ENCODE results near the gene XYLT1. TPM values are rescaled to one million over a fixed set of nuclear protein-coding genes. Genes with fewer than 3 reads are reported as not detected.

Gene XYLT1
- total RNA-seq, 5 donors from 2014 or later (not counting 1 experiment from before 2014, with no cell fraction given): 25.8 to 70.6 (median 57.8) TPM

DNA sequence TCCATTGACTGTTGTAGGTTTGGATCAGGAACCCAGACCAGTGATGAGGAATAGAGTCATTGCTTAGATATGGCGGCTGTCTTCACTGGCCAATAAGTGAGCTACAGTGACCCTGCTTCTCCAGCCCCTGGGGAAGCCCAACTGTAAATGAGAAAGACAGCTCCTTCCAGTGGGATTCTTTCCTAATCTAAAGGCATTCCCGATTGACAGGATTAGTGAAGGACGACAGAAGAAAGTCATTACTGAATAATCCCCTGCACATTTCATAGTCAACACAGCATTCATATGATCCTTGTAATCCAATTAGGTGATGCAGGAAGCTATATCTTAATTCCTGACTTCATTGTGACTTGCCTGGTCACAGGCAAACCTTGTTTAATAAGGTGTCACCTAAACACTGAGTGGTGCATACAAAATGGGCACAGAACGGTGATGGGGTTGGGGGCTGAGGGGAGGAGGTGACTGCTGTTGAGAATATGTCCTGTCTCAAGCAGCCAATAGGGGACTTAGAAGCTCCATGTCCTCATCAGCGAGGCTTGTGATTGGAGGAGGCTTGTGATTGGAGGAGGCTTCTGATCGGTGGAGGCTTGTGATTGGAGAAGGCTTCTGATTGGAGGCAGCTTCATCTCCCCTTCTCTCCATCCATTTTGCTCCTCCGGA, 242.6 kb downstream of the XYLT1 start:
- Histone ChIP-seq H3K27ac (ENCODE audit: low read length) (no peak overlapping the region), H3K4me1 (ENCODE audit: control insufficient read depth in 1 of 2, extremely low read depth in 1 of 2, insufficient read depth in 2 of 2, low read length in 2 of 2) (no peaks in the 10 kb centered on the region), H3K4me3 (ENCODE audit: control insufficient read depth in 1 of 2, extremely low read depth in 1 of 2, low read length in 1 of 2) (no peak overlapping the region), H3K27me3 (replicated peaks in 1 of 2; ENCODE audit: control insufficient read depth in 2 of 2, extremely low read depth in 1 of 2, insufficient read depth in 2 of 2, low read length in 1 of 2) (no peaks in the 10 kb centered on the region), H3K36me3 (ENCODE audit: control insufficient read depth in 2 of 2, extremely low read depth in 1 of 2, insufficient read depth in 1 of 2, low read length in 1 of 2) (no peaks in the 10 kb centered on the region), H3K9me3 (no peaks in the 10 kb centered on the region)
- Mint-ChIP-seq H3K36me3 (peaks cover 40% of the 10 kb centered on the region), H3K4me3 (no peak overlapping the region), H3K27ac (no peak overlapping the region), H3K9me3 (no peaks in the 10 kb centered on the region), H3K27me3 (no peaks in the 10 kb centered on the region), H3K4me1 (peaks cover 23 to 35% (median 31%) of the 10 kb centered on the region in 3 donors)
- ChIA-PET POLR2A (no interaction called here), CTCF (interaction anchor here (0.5 to 0.6 kb wide), 2 partner anchors 360 to 457 kb away, joined by 3 to 5 read pairs; no protein-coding TSS in a partner anchor)
- WGBS (ENCODE audit: insufficient coverage): 100% methylated on average over 1 of the region's 7 CpGs
- no peak for DNase-seq
- no peak for ATAC-seq (replicated peaks in 1 of 4)

DNA sequence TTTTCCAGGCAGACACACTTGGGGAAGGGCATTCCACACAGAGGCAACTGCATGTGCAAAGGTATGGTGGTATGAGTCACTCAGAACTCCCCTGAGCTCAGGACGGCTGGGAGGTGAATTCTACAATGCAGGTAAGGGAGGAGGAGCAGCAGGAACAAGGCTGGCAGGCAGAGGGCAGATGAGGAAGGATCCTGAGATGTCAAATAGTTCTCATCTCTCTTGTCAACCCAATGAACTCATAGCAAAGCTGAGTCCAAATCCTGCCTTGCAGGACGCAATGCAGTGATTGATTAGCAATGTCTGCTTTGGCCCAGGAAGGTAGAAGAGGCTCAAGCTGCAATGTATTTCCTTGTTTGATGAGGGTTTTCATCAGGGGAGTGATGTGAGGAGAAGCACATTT, 243.5 kb downstream of the XYLT1 start:
- Mint-ChIP-seq H3K27me3 (no peaks in the 10 kb centered on the region), H3K36me3 (peaks cover 31% of the 10 kb centered on the region), H3K4me1 (peaks cover 23 to 35% (median 31%) of the 10 kb centered on the region in 3 donors), H3K9me3 (no peaks in the 10 kb centered on the region), H3K27ac (peak overlapping the region in 1 of 2 donors; percentile 13), H3K4me3 (no peak overlapping the region)
- Histone ChIP-seq H3K27ac (ENCODE audit: low read length) (no peak overlapping the region), H3K9me3 (no peaks in the 10 kb centered on the region), H3K4me3 (ENCODE audit: control insufficient read depth in 1 of 2, extremely low read depth in 1 of 2, low read length in 1 of 2) (no peak overlapping the region), H3K27me3 (replicated peaks in 1 of 2; ENCODE audit: control insufficient read depth in 2 of 2, extremely low read depth in 1 of 2, insufficient read depth in 2 of 2, low read length in 1 of 2) (no peaks in the 10 kb centered on the region), H3K36me3 (ENCODE audit: control insufficient read depth in 2 of 2, extremely low read depth in 1 of 2, insufficient read depth in 1 of 2, low read length in 1 of 2) (no peaks in the 10 kb centered on the region), H3K4me1 (ENCODE audit: control insufficient read depth in 1 of 2, extremely low read depth in 1 of 2, insufficient read depth in 2 of 2, low read length in 2 of 2) (no peaks in the 10 kb centered on the region)
- DNase-seq: no peak
- ChIA-PET POLR2A (no interaction called here), CTCF (interaction anchor here in 1 of 2 donors (0.6 kb wide), 1 partner anchor 458 kb away, joined by 3 read pairs; no protein-coding TSS in a partner anchor)
- 100% methylated on average over 1 of the region's 2 CpGs for WGBS (ENCODE audit: insufficient coverage)
- no peak for ATAC-seq (replicated peaks in 1 of 4)

DNA sequence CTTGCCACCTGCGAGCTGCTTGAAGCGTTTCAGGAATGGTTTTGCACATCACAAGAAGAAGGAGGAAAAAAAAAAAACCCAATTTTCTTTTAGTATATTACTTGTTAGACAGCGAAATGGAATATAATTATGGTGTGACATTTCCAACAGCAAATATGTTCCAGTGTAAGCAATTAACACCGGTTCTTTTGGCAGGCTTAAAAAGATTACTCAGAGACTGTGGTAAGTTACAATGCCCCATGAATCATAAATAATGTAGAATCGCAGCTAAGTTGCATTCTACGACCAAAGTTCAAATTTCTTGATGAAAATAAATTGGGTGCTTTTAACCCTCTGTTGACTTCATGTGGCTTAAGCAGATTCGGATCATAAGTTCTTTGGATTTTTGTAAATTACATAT, 245.2 kb downstream of the XYLT1 start:
- H3K4me3 ChIP-seq (ENCODE audit: control insufficient read depth in 1 of 2, extremely low read depth in 1 of 2, low read length in 1 of 2): no peak overlapping the region
- Mint-ChIP-seq H3K4me1 (peaks cover 24 to 35% (median 28%) of the 10 kb centered on the region in 3 donors), H3K4me3 (no peak overlapping the region), H3K27me3 (no peaks in the 10 kb centered on the region), H3K9me3 (no peaks in the 10 kb centered on the region), H3K27ac (no peak overlapping the region), H3K36me3 (peaks cover 42% of the 10 kb centered on the region)
- H3K27ac ChIP-seq (ENCODE audit: low read length): no peak overlapping the region
- H3K9me3 ChIP-seq: no peaks in the 10 kb centered on the region
- H3K27me3 ChIP-seq (replicated peaks in 1 of 2; ENCODE audit: control insufficient read depth in 2 of 2, extremely low read depth in 1 of 2, insufficient read depth in 2 of 2, low read length in 1 of 2): no peaks in the 10 kb centered on the region
- H3K36me3 ChIP-seq (ENCODE audit: control insufficient read depth in 2 of 2, extremely low read depth in 1 of 2, insufficient read depth in 1 of 2, low read length in 1 of 2): no peaks in the 10 kb centered on the region
- H3K4me1 ChIP-seq (ENCODE audit: control insufficient read depth in 1 of 2, extremely low read depth in 1 of 2, insufficient read depth in 2 of 2, low read length in 2 of 2): no peaks in the 10 kb centered on the region
- ChIA-PET CTCF (no interaction called here), POLR2A (interaction anchor here (0.6 kb wide), 3 partner anchors 13 to 239 kb away, joined by 3 to 4 read pairs (median 3); no protein-coding TSS in a partner anchor)
- WGBS (ENCODE audit: insufficient coverage): no CpG with 5 or more reads among the region's 7 CpGs
- DNase-seq: no peak
- no peak for ATAC-seq (replicated peaks in 1 of 4)

DNA sequence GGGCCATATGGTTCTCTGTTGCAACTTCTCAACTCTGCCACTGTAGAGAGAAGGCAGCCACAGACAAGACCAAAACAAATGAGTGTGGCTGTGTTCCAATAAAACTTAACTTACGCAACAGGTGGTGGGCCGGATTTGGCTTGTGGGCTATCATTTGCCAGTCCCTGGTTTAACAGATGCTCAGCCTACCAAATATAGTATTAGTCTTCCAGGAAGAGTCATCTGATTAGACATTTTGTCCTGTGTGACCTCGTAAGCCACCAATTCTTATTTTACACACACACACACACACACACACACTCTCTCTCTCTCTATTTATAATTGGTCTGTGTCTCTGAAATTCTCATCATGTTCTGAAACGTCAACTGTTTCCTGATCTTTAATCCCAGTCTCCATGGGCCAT, 245.9 kb downstream of the XYLT1 start:
- Histone ChIP-seq H3K36me3 (ENCODE audit: control insufficient read depth in 2 of 2, extremely low read depth in 1 of 2, insufficient read depth in 1 of 2, low read length in 1 of 2) (no peaks in the 10 kb centered on the region), H3K9me3 (no peaks in the 10 kb centered on the region), H3K27ac (ENCODE audit: low read length) (no peak overlapping the region), H3K27me3 (replicated peaks in 1 of 2; ENCODE audit: control insufficient read depth in 2 of 2, extremely low read depth in 1 of 2, insufficient read depth in 2 of 2, low read length in 1 of 2) (no peaks in the 10 kb centered on the region), H3K4me1 (ENCODE audit: control insufficient read depth in 1 of 2, extremely low read depth in 1 of 2, insufficient read depth in 2 of 2, low read length in 2 of 2) (no peaks in the 10 kb centered on the region), H3K4me3 (ENCODE audit: control insufficient read depth in 1 of 2, extremely low read depth in 1 of 2, low read length in 1 of 2) (no peak overlapping the region)
- Mint-ChIP-seq H3K4me1 (peaks cover 22 to 31% (median 23%) of the 10 kb centered on the region in 3 donors), H3K27me3 (no peaks in the 10 kb centered on the region), H3K36me3 (peaks cover 42% of the 10 kb centered on the region), H3K27ac (no peak overlapping the region), H3K9me3 (no peaks in the 10 kb centered on the region), H3K4me3 (no peak overlapping the region)
- DNase-seq (peak in 24 of 35 experiments; percentile 1 to 50 (median 22)), ATAC-seq (replicated peaks in 1 of 4) (peak; percentile 30 to 73 (median 42))
- CTCF ChIA-PET: no interaction called here
- POLR2A ChIA-PET: interaction anchor here (0.5 to 0.6 kb wide), 2 partner anchors 13 to 255 kb away, joined by 3 read pairs; no protein-coding TSS in a partner anchor
- WGBS (ENCODE audit: insufficient coverage): no CpG with 5 or more reads among the region's 4 CpGs

DNA sequence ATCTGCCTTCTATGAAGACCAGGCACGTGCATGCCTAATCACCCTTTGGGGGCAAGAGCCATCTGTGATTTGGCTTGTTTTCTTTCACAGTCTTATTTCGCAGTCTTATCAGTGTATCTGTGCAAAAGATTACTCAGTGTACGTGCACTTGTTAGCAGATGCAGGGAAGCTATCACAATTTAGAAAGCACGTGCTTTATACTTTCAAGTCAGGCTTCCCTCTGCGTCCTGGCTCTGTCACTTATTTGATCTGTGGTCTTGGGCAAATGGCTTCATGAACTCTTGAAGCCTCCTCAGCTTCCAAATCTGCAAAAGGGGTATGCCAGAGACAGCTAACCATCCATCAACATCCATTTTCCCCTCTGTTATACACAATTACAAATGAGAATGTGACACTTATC, 246.4 kb downstream of the XYLT1 start:
- Mint-ChIP-seq H3K4me1 (peaks cover 22 to 29% (median 23%) of the 10 kb centered on the region in 3 donors), H3K27ac (no peak overlapping the region), H3K36me3 (peaks cover 44% of the 10 kb centered on the region), H3K9me3 (no peaks in the 10 kb centered on the region), H3K4me3 (no peak overlapping the region), H3K27me3 (no peaks in the 10 kb centered on the region)
- H3K4me1 ChIP-seq (ENCODE audit: control insufficient read depth in 1 of 2, extremely low read depth in 1 of 2, insufficient read depth in 2 of 2, low read length in 2 of 2): no peaks in the 10 kb centered on the region
- no peaks in the 10 kb centered on the region for H3K36me3 ChIP-seq (ENCODE audit: control insufficient read depth in 2 of 2, extremely low read depth in 1 of 2, insufficient read depth in 1 of 2, low read length in 1 of 2)
- WGBS (ENCODE audit: insufficient coverage): 82% methylated on average over 5 of the region's 5 CpGs
- H3K27me3 ChIP-seq (replicated peaks in 1 of 2; ENCODE audit: control insufficient read depth in 2 of 2, extremely low read depth in 1 of 2, insufficient read depth in 2 of 2, low read length in 1 of 2): no peaks in the 10 kb centered on the region
- ChIA-PET CTCF (no interaction called here), POLR2A (no interaction called here)
- no peak for DNase-seq
- no peak overlapping the region for H3K27ac ChIP-seq (ENCODE audit: low read length)
- H3K9me3 ChIP-seq: no peaks in the 10 kb centered on the region
- no peak overlapping the region for H3K4me3 ChIP-seq (ENCODE audit: control insufficient read depth in 1 of 2, extremely low read depth in 1 of 2, low read length in 1 of 2)
- no peak for ATAC-seq (replicated peaks in 1 of 4)

DNA sequence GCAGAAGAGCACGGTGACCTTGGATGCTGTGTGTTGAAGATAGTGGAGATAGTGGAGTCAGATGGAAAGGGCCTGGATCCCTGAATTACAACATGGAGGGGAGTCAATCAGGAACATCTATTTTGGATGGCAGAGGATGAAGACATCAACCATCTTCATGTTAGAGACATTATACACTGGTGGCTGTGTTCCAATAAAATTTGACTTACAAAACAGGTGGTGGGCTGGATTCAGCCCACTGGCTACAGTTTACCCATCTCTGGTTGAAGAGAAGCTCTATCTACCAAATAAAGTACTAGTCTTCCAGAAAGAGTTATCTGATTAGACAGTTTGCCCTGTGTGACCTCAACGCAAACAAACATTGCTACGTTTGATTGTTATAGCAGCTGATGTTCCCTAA, 247.2 kb downstream of the XYLT1 start:
- Histone ChIP-seq H3K36me3 (ENCODE audit: control insufficient read depth in 2 of 2, extremely low read depth in 1 of 2, insufficient read depth in 1 of 2, low read length in 1 of 2) (no peaks in the 10 kb centered on the region), H3K9me3 (no peaks in the 10 kb centered on the region), H3K27ac (ENCODE audit: low read length) (no peak overlapping the region), H3K27me3 (replicated peaks in 1 of 2; ENCODE audit: control insufficient read depth in 2 of 2, extremely low read depth in 1 of 2, insufficient read depth in 2 of 2, low read length in 1 of 2) (no peaks in the 10 kb centered on the region), H3K4me3 (ENCODE audit: control insufficient read depth in 1 of 2, extremely low read depth in 1 of 2, low read length in 1 of 2) (no peak overlapping the region), H3K4me1 (ENCODE audit: control insufficient read depth in 1 of 2, extremely low read depth in 1 of 2, insufficient read depth in 2 of 2, low read length in 2 of 2) (no peaks in the 10 kb centered on the region)
- ChIA-PET CTCF (no interaction called here), POLR2A (interaction anchor here in 1 of 2 donors (0.6 kb wide), 1 partner anchor 10 kb away, joined by 3 read pairs; no protein-coding TSS in a partner anchor)
- no peak overlapping the region for H3K27ac Mint-ChIP-seq
- no peaks in the 10 kb centered on the region for H3K27me3 Mint-ChIP-seq
- peaks cover 22 to 26% (median 23%) of the 10 kb centered on the region in 3 donors for H3K4me1 Mint-ChIP-seq
- no CpG with 5 or more reads among the region's 3 CpGs for WGBS (ENCODE audit: insufficient coverage)
- H3K36me3 Mint-ChIP-seq: peaks cover 46% of the 10 kb centered on the region
- no peak overlapping the region for H3K4me3 Mint-ChIP-seq
- no peaks in the 10 kb centered on the region for H3K9me3 Mint-ChIP-seq
- ATAC-seq (replicated peaks in 1 of 4): no peak
- DNase-seq: no peak

Data from T-cell (primary cell).